Activated effector memory CD4-positive, alpha-beta T cell treated with Interleukin-2 at 50 U/mL for 16 hours (primary cell): ENCODE data around the gene SLC8A3.
A peak's percentile ranks its signal among the peaks of the same experiment; 100 is the strongest.

Source experiments
- DNase-seq: peaks from one replicate; pipeline ENCODE4 v3.0.0-alpha.2; 2020

SLC8A3 gene

DNA sequence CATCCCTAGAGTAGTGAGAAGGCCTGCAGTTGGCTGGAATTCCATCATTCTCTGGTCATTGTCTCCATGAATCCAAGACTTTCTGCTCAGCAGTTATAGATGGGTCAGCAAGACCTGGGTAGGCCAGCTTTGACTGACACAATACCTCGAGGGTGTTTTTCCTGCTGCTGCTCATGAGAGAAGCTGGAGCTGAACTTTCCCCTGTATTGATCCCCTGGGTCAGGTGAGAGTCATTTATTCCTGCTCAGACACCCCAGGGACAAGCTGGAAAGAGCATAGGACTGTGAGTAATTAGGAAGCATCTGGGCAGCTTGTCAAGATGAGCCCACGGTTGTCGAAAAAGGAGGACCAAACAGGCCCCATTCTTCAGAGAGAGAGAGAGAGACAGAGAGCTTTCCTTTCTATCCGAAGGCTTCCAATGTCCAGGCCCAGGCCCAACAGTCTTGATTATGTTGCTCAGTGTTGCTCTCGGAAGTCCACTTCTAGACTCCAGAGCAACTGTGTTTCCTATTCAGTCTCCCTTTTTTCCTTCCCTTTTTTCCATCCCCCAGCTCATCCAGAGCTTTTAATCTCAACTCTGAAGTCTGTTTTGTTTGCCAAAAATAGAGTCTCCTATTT lies 131.1 kb downstream of the SLC8A3 start:
- no peak for DNase-seq

DNA sequence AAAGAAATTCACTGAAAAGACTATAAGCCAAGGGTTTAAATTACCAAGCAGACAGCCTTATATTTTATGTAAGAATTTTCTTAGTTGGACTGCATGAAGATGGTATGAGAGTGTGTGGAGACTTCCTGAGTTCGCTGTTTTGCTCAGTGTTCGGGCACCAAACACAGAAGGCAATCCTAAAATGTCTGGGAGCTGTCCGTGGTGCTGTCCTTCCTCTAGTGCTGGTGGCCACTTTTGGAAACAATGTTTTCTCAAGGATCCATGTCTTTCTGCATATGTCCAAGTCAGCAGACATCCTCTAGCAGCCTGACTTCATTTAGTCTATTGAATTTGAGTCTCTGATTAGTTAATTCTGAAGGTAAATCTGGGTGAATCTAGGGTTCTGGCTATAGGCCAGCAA lies 135.8 kb downstream of the SLC8A3 start:
- no peak for DNase-seq

DNA sequence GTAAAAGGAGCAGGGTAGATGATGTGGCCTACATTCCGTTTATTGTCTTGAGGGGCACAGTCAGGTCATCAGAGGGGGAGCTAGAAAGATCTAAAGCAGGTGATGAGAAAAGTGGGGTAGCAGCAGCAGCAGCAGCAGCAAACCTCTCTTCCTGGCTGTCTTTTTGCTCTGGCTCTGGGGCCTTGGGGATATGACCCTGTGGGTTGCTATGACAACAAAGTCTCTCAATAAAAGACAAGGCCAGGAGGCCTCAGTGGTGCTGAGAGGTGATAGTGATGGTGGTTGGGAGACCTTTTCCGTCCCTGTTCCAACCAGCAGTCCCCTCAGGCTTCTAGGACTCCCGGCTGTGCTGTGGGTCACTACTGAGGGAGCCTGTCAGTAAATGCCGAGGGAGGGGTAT lies 138.6 kb downstream of the SLC8A3 start:
- DNase-seq = no peak

DNA sequence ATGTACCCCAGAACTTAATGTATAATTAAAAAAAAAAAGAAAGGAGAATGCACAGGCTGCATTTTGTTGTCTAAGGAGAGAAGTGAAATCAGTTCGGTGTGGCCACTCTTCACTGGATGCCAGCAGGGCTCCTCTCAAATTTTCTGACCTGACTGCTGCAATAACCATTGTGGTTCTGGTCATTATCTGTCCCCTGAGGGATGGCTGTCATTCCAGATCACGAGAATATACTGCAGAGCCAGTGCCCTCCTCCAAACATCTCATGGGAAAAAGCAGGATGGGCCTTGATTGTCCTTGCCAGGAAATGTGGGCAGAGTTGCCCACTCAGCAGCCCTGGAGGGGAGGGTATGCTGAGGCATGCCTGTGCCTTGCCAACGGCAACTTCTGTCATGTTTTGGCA lies 139.1 kb downstream of the SLC8A3 start:
- DNase-seq = no peak

DNA sequence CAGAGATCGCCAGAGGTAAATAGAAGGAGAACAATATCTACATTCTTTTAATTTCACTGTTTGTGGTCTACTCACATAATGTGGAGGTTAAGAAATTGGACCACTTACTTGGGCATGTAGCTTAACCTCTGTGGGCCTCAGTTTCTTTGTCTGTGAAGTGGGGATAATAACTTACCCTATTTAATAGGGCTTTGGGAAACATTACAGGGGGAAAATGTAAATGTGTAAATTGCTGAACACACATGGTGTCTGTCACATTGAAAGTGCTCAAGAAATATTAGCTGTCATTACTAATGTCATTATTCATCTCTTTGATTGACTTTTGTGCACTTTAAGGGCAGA lies 140.5 kb downstream of the SLC8A3 start:
- no peak for DNase-seq

DNA sequence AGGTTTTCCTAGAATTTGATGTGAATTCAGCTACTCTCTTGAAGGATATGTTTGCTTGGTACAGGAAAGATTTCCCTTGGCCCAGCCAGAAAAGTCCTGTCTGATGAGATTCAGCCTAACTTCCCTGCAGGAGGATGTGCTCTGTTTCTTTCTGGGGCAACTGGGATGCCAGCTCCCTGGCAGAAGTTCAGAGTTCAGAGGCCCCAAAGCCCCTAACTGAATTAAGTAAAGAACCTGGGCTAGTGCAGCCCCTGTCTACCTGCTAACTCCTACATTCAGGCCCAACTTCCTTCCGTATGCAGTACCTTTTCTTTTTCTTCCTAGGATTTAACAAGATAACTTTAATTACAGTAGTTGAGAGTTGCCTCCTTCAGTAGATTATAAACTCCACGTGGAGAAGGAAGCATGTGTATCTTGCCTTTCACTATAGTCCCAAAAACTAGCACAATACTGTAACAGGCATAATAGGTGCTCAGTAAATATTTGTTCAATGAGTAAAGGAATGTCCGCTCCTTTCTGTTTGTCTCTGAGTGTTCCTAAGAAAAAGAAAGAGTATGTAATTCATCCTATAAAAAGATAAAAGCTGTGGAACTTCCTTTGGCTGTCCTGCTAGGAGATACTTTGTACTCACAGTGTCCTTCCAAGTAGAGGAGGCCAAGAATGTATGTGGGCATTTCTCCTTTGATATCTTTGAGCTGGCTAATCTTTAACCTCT lies 141.0 kb downstream of the SLC8A3 start:
- DNase-seq = no peak

DNA sequence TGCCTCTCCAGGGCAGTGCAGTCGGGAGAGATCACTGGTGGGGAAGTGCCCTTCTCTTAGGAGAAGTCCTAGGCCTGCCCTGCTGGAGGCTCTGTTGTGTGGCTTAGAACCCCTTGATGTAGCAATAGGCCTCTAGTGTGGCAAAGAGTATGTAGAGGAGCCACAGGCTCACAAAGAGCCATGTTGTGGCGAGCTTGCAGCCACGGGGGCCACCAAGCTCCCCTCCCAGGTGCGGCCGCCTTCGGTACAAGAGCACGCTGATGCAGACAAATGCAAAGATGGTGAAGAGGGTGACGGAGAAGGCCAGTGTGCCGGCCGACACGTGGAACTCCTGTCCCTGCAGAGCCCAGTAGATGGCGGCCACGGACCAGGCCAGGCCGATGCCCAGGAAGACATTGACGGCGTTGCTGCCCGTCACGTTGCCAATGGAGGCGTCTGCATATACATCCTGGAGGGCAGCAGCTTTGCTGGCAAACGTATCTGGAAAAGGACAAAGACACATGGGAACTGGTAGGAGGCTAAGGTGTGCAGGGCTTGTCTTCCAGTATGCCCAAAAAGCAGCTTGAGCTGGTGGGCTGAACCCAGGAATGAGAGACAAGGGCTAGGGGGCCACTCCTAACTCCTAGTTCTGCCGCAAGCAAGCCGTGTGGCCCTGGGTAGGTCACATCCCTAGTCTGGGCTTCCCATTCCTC lies 142.8 kb downstream of the SLC8A3 start:
- DNase-seq = no peak

DNA sequence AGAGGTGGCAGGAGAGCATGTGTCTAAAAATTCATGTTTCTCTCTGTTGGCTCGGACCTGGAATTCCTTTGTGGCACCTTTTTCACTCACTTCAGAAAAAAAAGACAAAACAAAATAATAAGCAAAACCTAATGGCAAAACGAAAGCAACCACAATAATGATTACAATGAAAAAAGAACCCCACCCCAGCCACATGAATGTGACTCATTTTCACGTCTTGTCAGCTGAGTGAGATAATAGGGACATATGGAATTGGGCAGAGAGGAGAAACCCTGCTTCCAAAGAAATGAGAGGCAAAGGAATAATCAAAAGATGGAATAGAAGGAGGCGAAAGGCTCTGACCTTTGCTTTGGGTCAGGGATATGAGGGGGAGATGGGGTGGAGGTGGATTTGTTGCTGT lies 143.4 kb downstream of the SLC8A3 start:
- no peak for DNase-seq

DNA sequence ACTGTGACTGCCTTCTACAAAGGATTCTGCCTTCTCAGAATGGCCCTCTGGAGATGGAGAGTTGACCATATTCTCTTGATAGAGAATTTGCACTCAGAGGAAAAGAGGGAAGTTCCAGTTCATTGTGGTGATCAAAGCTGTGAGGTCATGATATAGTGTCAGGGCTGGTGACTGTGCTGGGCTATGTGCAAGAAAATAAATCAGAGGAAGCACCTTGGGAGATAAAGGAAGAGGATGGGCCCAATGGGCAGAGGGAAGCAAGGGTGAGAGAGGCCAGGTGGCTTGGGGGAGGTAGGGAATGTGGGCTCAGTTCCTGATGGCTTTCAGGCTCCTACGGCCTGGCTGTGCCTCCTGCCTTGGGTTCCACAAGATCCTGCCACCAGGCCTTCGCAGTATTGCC lies 145.8 kb downstream of the SLC8A3 start:
- no peak for DNase-seq

DNA sequence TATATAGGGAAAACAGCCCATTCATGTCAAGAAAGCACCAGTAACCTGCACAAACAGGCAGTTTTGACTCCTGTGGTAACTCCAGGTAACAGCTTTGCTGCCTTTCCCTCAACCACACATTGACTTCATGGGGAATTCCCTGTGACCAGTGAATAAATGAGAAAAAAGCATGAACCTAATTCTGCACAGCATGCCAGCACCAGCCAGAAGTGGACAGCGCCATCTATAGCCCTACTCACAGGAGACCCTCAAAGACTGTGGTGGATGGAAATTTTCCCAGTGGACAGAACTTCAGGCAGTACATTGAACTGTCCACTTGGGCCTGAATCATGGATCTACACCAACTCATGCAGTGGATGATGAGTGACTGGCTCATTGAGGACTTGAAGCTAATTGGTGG lies 152.1 kb downstream of the SLC8A3 start:
- no peak for DNase-seq

DNA sequence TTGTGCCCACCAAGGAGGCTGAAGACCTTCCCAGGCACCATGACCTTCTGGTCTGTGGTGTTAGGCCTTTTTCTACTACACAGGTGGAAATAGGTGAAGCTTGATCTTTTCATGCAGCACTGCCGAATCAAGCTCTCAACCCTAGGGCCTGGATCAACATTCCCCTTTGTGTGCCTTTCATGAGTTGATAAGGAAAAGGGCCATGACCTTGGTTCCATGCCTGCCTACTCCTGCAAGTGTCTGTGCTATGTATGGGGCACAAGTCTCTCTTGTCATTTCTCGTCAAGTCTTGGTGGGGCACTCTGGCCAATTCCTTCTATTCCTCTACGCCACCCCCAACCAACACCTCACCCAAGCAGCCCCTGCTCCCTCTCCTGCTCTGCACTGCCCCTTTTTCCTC lies 154.5 kb downstream of the SLC8A3 start:
- DNase-seq = no peak

DNA sequence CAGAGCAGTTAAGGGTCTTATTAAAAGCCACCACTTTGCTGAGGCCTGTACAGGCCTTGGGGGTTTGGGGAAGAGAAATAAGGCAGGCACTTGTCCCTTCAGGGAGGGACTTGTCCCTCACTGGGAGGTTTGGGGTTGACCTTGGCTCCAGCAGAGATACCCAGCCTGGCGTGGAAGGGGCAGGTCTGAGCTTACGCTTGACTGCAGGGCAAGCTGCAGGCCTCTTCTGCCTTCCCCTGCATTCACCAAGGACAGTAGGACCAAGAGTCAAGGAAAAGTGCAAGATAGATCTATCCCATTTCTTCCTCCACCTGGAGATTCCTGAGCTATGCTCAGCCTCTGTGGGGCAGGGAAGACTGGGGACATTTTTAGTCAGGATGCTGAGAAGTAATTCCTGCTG lies 155.2 kb downstream of the SLC8A3 start:
- DNase-seq = no peak

DNA sequence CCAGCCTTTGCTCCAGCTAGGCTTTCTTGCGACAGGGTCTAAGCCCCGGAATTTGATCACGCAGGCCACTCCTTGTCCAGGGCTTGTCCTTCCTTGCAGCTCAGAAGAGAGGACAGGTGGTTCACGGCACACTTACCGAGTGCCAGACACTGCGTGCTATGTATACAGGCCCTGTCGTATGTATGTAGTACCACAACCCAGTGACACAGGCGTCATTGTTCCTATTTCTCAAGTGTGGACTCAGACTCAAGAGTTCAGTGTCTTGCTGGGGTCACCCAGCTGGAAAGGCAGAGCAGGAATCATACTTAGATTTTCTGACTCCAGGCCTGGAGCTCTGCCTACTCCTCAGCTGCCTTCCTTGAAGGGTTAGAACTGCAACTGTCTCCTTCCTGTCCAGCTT lies 155.6 kb downstream of the SLC8A3 start:
- no peak for DNase-seq

DNA sequence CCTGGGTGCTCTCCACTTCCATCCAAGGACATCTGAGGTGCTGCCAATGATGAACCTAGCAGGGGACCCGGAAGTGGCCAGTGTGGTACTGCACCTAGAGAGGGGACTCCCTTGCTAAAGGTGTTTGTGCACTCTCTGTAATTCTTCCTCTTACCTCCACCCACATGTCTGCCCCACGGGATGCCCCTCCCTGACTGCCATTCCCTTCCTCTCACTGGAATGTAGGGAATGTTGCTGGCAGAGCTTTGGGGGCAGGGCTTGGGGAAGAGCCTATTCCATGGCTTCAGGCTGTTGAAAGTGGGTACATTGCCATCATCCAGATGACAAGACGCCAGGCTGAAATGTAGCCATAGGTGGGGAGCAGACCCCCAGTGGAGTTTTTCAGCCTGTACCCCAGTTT lies 156.3 kb downstream of the SLC8A3 start:
- DNase-seq = no peak

DNA sequence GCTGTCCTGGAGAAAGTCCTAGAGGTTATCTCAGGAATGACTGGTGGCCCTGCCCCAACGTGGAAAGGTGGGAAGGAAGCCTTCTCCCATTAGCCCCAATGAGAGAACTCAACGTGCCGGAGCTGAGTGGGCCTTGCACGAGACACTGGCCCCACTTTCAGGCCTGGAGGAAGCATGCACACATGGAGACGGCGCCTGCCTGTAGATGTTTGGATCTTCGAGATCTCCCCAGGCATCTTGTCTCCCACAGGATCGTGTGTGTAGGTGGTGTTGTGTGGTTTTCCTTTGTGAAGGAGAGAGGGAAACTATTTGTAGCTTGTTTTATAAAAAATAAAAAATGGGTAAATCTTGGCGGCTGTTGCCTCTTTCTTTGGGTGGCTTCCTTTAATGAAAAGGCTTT lies 156.7 kb downstream of the SLC8A3 start:
- no peak for DNase-seq

DNA sequence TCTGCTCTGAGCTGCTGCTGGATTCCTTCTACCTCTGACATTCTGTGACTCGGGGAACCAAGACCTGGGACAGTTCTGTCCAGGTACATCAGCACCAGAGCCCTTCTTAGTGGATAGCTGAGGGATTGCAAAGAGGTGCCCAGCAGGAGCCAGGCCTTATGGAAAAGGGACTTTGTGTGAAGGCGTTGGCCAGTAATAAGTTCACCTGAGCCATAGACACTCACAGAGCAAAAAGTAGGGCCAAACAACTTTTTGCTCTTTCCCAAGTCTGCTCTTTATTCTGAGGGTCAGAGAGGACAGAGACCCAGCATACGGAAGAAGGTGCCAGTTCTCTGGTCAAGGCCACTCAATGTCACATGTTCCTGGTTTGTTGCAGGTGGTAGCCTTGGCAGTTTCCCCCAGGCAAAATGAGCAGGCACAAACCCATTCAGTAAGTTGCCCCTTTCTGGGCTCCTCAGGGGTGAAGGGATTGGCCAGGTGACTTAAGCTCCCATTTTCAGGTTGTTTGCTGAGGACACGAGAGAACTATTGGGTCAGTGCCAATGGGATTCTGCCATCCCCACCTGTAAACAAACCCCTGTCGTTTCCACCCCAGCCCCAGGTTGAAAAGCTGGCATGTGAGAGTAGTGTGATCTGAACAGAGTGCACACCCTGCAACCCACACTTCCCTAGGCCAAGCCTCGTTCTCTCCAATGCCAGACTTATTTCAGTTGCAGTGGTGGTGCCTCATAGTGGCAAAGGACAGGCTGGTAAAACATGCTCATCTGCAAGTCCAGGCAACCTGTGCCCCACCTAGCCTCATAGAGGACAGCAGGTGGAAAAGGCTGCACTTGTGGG lies 159.2 kb downstream of the SLC8A3 start:
- no peak for DNase-seq

DNA sequence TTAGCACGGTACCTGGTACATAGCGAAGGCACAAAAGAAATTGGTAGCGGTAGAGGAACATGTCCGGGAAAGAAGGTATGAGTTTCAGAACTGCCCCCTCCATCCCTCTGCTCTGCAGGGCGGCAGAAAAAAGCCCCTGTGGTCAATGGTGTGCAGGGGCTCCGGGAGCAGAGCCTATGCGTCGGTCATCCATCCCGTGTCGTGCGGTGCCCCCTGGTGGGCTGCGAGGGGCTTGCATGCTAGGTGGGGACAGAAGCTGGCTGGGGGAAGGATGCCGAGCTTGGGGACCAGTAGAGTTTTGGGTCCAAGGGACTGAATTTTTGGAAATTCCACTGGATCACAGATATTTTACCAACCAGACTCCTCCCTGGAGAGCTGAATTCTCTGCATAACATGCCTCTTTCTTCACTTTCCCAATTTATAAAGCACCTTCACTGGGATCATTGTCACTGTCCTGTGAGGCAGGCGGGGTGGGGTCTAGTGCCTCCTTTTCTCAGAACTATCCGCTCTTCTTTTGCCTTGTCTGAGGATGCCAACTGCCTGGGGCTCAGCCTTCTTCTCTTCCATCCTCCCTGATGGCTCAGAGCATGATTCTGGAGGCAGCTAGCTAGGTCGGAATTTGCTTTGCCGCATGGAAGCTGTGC lies 160.8 kb downstream of the SLC8A3 start:
- peak; percentile 2 for DNase-seq

DNA sequence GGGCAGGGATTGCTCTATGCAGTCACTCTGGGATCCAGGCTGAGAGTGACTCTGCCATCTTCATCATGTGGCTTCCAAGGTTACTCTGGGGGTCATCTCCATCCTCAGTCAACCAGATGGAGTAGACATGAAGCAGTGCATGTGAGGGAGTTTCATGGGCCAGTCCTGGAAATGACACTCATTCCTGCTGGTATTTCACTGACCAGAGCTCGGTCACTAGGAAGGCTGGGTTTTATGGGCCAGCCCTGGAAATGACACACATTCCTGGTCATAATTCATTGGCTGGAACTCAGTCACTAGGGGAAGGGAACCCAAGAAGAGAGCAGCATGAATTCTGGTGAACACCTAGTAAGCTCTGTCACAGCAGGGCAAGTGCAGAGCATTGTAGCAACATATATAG lies 164.9 kb downstream of the SLC8A3 start:
- DNase-seq = no peak

DNA sequence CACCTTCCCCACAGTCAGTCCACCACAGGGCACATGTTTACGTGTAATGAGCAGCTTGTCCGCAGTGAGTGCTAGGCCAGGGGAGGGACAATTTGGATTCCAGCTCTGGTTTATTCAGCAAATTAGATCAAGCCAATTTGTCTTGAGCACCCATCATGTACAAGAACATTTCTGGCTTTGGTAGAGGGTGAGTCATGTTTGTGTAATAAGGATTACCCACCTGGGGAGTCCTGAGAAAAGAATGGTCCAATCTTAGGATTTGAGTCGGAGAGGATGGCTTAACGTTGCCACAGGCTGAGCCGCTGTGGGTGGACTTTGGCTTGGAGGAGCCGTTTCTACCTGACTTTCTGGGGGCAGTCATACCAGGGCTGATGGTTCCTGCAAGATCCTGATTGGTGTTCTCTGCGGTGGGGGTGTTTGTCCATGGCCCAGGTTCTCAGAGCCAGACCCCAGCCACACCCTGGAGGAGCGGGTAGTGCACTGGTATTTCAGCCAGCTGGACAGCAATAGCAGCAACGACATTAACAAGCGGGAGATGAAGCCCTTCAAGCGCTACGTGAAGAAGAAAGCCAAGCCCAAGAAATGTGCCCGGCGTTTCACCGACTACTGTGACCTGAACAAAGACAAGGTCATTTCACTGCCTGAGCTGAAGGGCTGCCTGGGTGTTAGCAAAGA lies 165.8 kb downstream of the SLC8A3 start:
- DNase-seq = no peak

DNA sequence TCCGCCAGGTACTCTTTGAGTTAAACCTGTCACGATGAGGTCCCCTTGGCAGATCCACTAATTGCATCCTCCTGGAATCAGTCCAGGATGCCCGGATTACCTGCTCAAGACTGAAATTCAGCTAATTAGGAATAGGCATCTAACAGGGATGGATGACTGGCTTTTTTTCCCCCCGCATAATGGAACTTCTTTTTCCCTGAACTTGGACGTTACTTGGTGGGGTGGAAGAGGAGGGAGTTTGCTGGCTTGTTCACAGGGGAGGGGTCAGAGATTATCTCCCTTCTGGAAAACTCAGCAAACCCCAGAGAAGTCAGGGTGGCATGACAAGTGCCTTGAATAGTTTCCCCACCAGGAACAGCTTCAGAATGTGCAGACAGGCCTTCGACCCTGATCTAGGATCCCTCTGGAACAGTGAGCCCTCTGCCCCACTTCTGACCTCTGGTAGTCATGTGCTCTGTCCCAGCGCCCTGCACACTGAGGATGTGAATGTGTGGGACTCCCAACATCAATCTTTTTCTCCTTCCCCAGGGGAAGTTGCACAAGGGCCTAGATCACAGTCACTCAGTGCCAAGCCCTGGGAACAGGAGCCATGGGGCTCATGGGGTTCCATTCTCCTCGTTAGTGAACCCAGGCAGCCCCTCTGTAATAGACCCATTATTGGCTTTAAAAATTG lies 167.1 kb downstream of the SLC8A3 start:
- no peak for DNase-seq

DNA sequence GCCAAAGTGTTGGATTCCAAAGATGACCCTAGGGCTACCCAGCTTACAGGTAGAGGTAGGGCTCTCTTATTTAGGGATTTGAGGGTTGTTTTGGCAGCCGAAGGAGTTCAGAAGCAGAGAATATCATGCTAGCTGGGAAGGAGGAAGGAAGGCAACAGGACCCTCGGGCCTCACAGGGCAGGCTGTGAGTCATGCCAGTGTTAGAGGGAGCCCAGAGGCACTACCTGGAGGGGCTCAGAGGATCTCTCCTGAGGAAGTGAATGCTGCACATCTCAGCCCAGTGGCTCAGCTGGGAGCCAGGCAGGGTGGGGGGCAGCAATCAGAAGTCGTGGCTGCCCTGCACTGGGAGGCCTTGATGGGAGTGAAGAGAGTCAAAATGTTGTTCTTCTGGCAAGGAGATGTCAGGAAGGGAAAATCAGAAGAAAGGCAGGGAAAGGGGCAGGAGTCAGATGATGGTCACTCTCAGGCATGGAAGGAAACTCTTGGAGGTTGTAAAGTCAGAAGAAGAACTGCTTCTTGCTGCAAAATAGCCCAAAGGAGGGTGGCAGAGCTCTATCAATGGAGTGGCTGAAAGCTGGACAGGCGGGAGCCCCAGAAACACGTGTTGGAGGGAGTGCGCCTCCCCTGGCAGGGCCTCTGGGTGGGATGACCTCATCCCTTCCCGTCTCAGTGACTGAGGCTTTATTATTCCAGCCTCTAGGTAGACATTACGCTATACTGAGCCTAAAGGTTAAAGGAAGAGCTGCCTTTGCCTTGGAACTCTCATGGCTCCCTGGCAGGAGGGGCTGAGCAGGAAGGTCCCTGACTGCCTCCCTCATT lies 168.2 kb downstream of the SLC8A3 start:
- no peak for DNase-seq
